Spleen (tissue), 11 donors: ENCODE results near the gene SPATS2L. TPM values are rescaled to one million over a fixed set of nuclear protein-coding genes. Genes with fewer than 3 reads are reported as not detected.
A peak's percentile ranks its signal among the peaks of the same experiment; 100 is the strongest.

Source experiments
- DNase-seq: peaks from one replicate; pipeline ENCODE4 v3.0.0-alpha.2; 2020
- H3K27ac ChIP-seq, 8 donors: fragments of 200-600 bp; sonication (generic) in 7 of 8; 1 replicate in 4 of 8; 2 replicates in 4 of 8; pipeline versions ENCODE4 v1.5.0 to v1.8.0; 2016 to 2021; ENCODE audit warnings: inconsistent platforms in 4 of 8, mild to moderate bottlenecking in 4 of 8, moderate library complexity in 1 of 8
- H3K27me3 ChIP-seq, 7 donors: fragments of 200-600 bp; sonication (generic) in 6 of 7; replicated peaks in 1 of 7; 1 replicate in 4 of 7; 2 replicates in 3 of 7; pipeline versions ENCODE4 v1.5.0 to v1.8.0; 2016 to 2021; ENCODE audit warnings: inconsistent platforms in 3 of 7, mild to moderate bottlenecking in 1 of 7
- H3K36me3 ChIP-seq, 6 donors: fragments of 200-600 bp; sonication (generic) in 5 of 6; 1 replicate in 4 of 6; 2 replicates in 2 of 6; pipeline versions ENCODE4 v1.5.0 to v1.8.0; 2016 to 2021; ENCODE audit warnings: inconsistent platforms in 2 of 6
- H3K4me1 ChIP-seq, 6 donors: fragments of 200-600 bp; sonication (generic) in 5 of 6; 1 replicate in 3 of 6; 2 replicates in 3 of 6; pipeline versions ENCODE4 v1.5.0 to v1.8.0; 2016 to 2021; ENCODE audit warnings: inconsistent platforms in 3 of 6
- H3K4me3 ChIP-seq, 8 donors: fragments of 200-600 bp; sonication (generic) in 7 of 8; 1 replicate in 4 of 8; 2 replicates in 4 of 8; pipeline versions ENCODE4 v1.5.0 to v1.8.0; 2016 to 2021; ENCODE audit warnings: inconsistent platforms in 4 of 8, mild to moderate bottlenecking in 4 of 8, moderate library complexity in 2 of 8
- H3K9me3 ChIP-seq, 8 donors: fragments of 200-600 bp; sonication (generic) in 7 of 8; 1 replicate in 4 of 8; 2 replicates in 4 of 8; pipeline versions ENCODE4 v1.5.0 to v1.8.0; 2016 to 2021; ENCODE audit warnings: inconsistent platforms in 4 of 8
- POLR2A ChIP-seq, 3 donors: fragments of 450-650 bp; IDR thresholded peaks; one replicate each; pipeline ENCODE4 v1.5.1; 2017; ENCODE audit warnings: antibody characterized with exemption in 3 of 3, mild to moderate bottlenecking in 1 of 3
- POLR2AphosphoS5 ChIP-seq, 3 donors: sonication (generic); formaldehyde crosslinking; IDR thresholded peaks; one replicate each; pipeline ENCODE4 v1.5.1; 2017; ENCODE audit warnings: antibody characterized with exemption in 3 of 3
- whole genome bisulfite sequencing, 5 donors: extraction: QIAGEN DNeasy Blood & Tissue Kit in 3 of 5; methylation state at CpG; one replicate each; pipeline versions ENCODE4 v1.1.5 to v1.1.7; 2013 to 2018; 5-methylcytosine and 5-hydroxymethylcytosine counted together
- intact Hi-C: fragments of 100-400 bp; cut with DNase I; formaldehyde crosslinking; loops from one replicate; pipeline ENCODE4 v1.15.0; 2023; ENCODE audit warnings: low total_unique reads
- polyA plus RNA-seq, 3 donors: library from polyadenylated mRNA; stranded (reverse); fragments of 200-250 nt; gene quantifications; one replicate each; pipeline ENCODE4 v1.2.1, GENCODE V29; 2013
- total RNA-seq, 7 donors: library from RNA; depleted of rRNA in 3 of 7; stranded (reverse); fragments of >200 nt in 3 of 7; fragmentation: NEBNext Ultra II Directional in 4 of 7; extraction: Animal tissue kit (Norgen Biotek cat#: 25700) in 4 of 7; gene quantifications; one replicate each; pipeline versions ENCODE4 v1.1.0 to v1.2.1, GENCODE V29; 2016 to 2021
- TF ChIP-seq, protein P1 (sequence below), 11 experiments: fragments of 200-600 bp in 7 of 11; fragments of 450-650 bp in 4 of 11; sonication (generic) in 4 of 11; IDR thresholded peaks in 8 of 11; conservative IDR thresholded peaks in 3 of 11; 1 replicate in 7 of 11; 2 replicates in 4 of 11; pipeline versions ENCODE4 v1.4.0 to v1.8.0; 2016 to 2021; ENCODE audit warnings: antibody characterized with exemption in 11 of 11, inconsistent platforms in 4 of 11, mild to moderate bottlenecking in 1 of 11
- donor health status: healthy with polysubstance abuse.
- donor health status: DM: no; HTN: no; CAD: no; lungs with moderate emphysema.
- donor health status: DM: no; HTN: no; CAD: no.
- donor health status: Bipolar disorder and iron deficiency.
- donor health status: healthy.
- donor health status: DM: no; HTN: no; CAD: no.
- donor health status: DM: yes; HTN: yes; CAD: no.

The SPATS2L gene
- total and polyA plus RNA-seq, 10 donors = 9.5 to 84.7 (median 57.2) TPM

DNA sequence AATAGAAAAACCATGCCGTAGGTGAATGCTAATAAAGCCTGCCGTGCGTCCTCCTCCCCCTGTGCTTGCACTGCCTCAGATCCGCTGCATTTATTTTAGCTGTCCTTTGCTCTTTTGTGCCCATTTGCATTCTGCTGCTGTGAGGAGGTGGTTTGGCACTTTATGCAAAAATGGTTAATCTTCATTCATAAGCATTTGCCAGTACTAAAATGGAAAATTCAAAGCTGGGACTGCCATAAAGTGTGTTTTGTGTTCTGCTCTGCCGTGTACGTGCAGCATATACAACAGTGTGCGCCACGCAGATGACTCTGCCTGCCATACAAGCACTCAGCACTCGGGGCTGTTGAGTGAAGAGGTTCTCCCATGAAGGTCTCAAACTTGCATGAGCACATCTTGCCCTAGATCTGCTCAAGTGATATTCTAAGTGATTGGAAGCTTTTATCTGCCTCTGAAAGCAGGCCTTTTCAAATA lies 73.6 kb downstream of the SPATS2L start:
- TF ChIP-seq POLR2AphosphoS5 (IDR thresholded peaks at IDR 0.05) (no peak), POLR2A (IDR thresholded peaks at IDR 0.05) (no peak)
- TF ChIP-seq, protein P1, sequence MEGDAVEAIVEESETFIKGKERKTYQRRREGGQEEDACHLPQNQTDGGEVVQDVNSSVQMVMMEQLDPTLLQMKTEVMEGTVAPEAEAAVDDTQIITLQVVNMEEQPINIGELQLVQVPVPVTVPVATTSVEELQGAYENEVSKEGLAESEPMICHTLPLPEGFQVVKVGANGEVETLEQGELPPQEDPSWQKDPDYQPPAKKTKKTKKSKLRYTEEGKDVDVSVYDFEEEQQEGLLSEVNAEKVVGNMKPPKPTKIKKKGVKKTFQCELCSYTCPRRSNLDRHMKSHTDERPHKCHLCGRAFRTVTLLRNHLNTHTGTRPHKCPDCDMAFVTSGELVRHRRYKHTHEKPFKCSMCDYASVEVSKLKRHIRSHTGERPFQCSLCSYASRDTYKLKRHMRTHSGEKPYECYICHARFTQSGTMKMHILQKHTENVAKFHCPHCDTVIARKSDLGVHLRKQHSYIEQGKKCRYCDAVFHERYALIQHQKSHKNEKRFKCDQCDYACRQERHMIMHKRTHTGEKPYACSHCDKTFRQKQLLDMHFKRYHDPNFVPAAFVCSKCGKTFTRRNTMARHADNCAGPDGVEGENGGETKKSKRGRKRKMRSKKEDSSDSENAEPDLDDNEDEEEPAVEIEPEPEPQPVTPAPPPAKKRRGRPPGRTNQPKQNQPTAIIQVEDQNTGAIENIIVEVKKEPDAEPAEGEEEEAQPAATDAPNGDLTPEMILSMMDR (IDR thresholded peaks at IDR 0.05 in 8 of 11, conservative IDR thresholded peaks at IDR 0.05 in 3 of 11) = no peak
- no peak for DNase-seq
- H3K4me1 ChIP-seq = peaks cover 14 to 92% (median 51%) of the 10 kb centered on the region in 6 donors
- no peak overlapping the region for H3K4me3 ChIP-seq
- WGBS, 5 donors = 86 to 92% (median 87%) methylated on average over 9 of the region's 9 CpGs
- H3K9me3 ChIP-seq = no peaks in the 10 kb centered on the region
- H3K27me3 ChIP-seq = no peaks in the 10 kb centered on the region
- no peaks in the 10 kb centered on the region for H3K36me3 ChIP-seq
- intact Hi-C loops = no loop called here
- H3K27ac ChIP-seq = peak overlapping the region in 4 of 8 donors; percentile 6 to 34 (median 14)

GRCh38 chr2:200380833-200381542 lies 74.5 kb downstream of the SPATS2L start:
- Histone ChIP-seq H3K4me3 (no peak overlapping the region), H3K27ac (peak overlapping the region in 3 of 8 donors; percentile 14 to 34 (median 14)), H3K9me3 (no peaks in the 10 kb centered on the region), H3K4me1 (peaks cover 13 to 83% (median 44%) of the 10 kb centered on the region in 6 donors), H3K27me3 (no peaks in the 10 kb centered on the region), H3K36me3 (no peaks in the 10 kb centered on the region)
- no peak for DNase-seq
- no peak for TF ChIP-seq POLR2A (IDR thresholded peaks at IDR 0.05)
- TF ChIP-seq, protein P1 (IDR thresholded peaks at IDR 0.05 in 8 of 11, conservative IDR thresholded peaks at IDR 0.05 in 3 of 11) = no peak
- TF ChIP-seq POLR2AphosphoS5 (IDR thresholded peaks at IDR 0.05) = no peak
- intact Hi-C loops = no loop called here
- WGBS, 5 donors = 46 to 66% (median 58%) methylated on average over 5 of the region's 5 CpGs

GRCh38 chr2:200382874-200383273 lies 76.4 kb downstream of the SPATS2L start:
- WGBS, 5 donors = 95 to 97% (median 96%) methylated on average over 6 of the region's 6 CpGs
- no peak for DNase-seq
- no peaks in the 10 kb centered on the region for H3K27me3 ChIP-seq
- no peaks in the 10 kb centered on the region for H3K36me3 ChIP-seq
- H3K4me1 ChIP-seq = peaks cover 3 to 65% (median 33%) of the 10 kb centered on the region in 6 donors
- H3K27ac ChIP-seq = peak overlapping the region in 4 of 8 donors; percentile 48 to 67 (median 60)
- no peak overlapping the region for H3K4me3 ChIP-seq
- TF ChIP-seq, protein P1 (IDR thresholded peaks at IDR 0.05 in 8 of 11, conservative IDR thresholded peaks at IDR 0.05 in 3 of 11) = no peak
- TF ChIP-seq POLR2A (IDR thresholded peaks at IDR 0.05) (no peak), POLR2AphosphoS5 (IDR thresholded peaks at IDR 0.05) (no peak)
- intact Hi-C loops = no loop called here
- H3K9me3 ChIP-seq = no peaks in the 10 kb centered on the region

GRCh38 chr2:200383380-200384110 lies 77.1 kb downstream of the SPATS2L start:
- intact Hi-C loops = no loop called here
- H3K4me1 ChIP-seq = peaks cover 0 to 58% (median 32%) of the 10 kb centered on the region in 6 donors
- 36 to 47% (median 42%) methylated on average over 6 of the region's 6 CpGs for WGBS, 5 donors
- H3K36me3 ChIP-seq = no peaks in the 10 kb centered on the region
- no peaks in the 10 kb centered on the region for H3K27me3 ChIP-seq
- H3K27ac ChIP-seq = peak overlapping the region in 6 of 8 donors; percentile 27 to 67 (median 50)
- H3K9me3 ChIP-seq = no peaks in the 10 kb centered on the region
- no peak for DNase-seq
- peak overlapping the region in 5 of 8 donors; percentile 2 to 51 (median 17) for H3K4me3 ChIP-seq
- TF ChIP-seq, protein P1 (IDR thresholded peaks at IDR 0.05 in 8 of 11, conservative IDR thresholded peaks at IDR 0.05 in 3 of 11) = no peak
- TF ChIP-seq POLR2AphosphoS5 (IDR thresholded peaks at IDR 0.05) = no peak
- TF ChIP-seq POLR2A (IDR thresholded peaks at IDR 0.05) = no peak
